ENCODE data around the gene SNTB2. TPM values are rescaled to one million over a fixed set of nuclear protein-coding genes. Genes with fewer than 3 reads are reported as not detected.

Gene SNTB2
- total and polyA plus RNA-seq, 2 of the 13 experiments (the other 11 are each of a cell fraction or from before 2014, with no cell fraction given), result 11.5 to 19.2 TPM

DNA sequence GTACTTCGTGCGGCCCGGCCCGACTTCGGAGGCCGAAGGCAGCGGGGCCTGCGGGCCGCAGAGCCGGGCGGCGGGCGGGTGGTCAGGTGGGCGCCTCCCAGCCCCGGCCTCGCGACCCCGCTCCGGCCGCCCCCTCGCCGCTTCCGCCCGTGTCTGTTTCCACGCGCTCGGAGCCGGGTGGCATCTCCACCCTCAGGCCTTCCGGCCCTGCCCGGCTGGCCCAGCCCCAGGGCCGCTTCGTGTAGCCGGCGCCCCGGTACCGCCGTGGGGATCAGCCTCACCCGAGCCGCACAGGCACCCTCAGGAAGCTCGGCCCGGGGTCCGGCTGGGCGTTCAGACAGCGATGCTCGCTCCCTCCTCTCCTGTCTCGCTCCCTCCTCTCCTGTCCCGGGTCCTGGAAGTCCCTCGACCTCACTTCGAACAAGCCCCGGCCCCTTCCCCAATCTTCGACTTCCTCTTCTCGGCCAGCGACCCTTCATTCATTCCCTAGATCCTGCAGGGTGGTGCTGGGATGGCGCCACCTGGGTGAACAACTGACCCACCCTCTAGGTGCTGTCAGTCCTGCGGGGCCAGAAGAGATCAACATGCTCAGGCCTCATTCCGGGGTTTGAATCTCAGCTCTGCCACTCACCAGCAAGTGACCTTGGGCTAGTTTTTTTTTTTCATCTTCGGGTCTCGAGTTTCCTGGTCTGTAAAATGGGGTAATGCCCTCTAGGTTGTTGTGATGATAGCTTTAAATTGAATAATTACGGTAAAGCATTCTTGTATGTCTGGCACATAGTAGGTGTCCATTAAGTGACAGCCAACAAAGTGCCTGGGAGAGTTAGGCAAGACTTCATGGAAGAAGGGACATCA lies 124.8 kb downstream of the SNTB2 start (continued):
- TF ChIP-seq ZNF34 (CRISPR knock-in tag; IDR thresholded peaks at IDR 0.05; ENCODE audit: borderline replicate concordance), result peak; percentile 83; the same call in 1 of the 2 replicates
- no peak for TF ChIP-seq AFF4 (CRISPR knock-in tag; IDR thresholded peaks at IDR 0.05)
- TF ChIP-seq SMARCE1 (IDR thresholded peaks at IDR 0.05; ENCODE audit: borderline replicate concordance), result no peak
- peak; percentile 37 for TF ChIP-seq ZSCAN31 (CRISPR knock-in tag; IDR thresholded peaks at IDR 0.05; ENCODE audit: low read depth)
- no peak for TF ChIP-seq NPAS2 (CRISPR knock-in tag; IDR thresholded peaks at IDR 0.05; ENCODE audit: borderline replicate concordance)
- TF ChIP-seq REPIN1 (CRISPR knock-in tag; IDR thresholded peaks at IDR 0.05; ENCODE audit: borderline replicate concordance, low read depth), result 0 out of 2 replicates have a peak, but pooled peaks have one; percentile 22
- TF ChIP-seq STAG1 (CRISPR knock-in tag; IDR thresholded peaks at IDR 0.05), result peak; percentile 46
- TF ChIP-seq EEA1 (CRISPR knock-in tag; IDR thresholded peaks at IDR 0.05; ENCODE audit: borderline replicate concordance), result peak; percentile 63; the same call in 1 of the 2 replicates
- TF ChIP-seq, protein P1, sequence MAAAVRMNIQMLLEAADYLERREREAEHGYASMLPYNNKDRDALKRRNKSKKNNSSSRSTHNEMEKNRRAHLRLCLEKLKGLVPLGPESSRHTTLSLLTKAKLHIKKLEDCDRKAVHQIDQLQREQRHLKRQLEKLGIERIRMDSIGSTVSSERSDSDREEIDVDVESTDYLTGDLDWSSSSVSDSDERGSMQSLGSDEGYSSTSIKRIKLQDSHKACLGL (CRISPR knock-in tag; IDR thresholded peaks at IDR 0.05), result peak; percentile 85; the same call in 1 of the 2 replicates
- TF ChIP-seq ZBTB7A (CRISPR knock-in tag; IDR thresholded peaks at IDR 0.05), result peak; percentile 78
- no peak for TF ChIP-seq PRMT3 (CRISPR knock-in tag; IDR thresholded peaks at IDR 0.05; ENCODE audit: borderline replicate concordance, low read depth)
- no peak for TF ChIP-seq MAFG (CRISPR knock-in tag; IDR thresholded peaks at IDR 0.05)
- TF ChIP-seq MIER3 (CRISPR knock-in tag; IDR thresholded peaks at IDR 0.05; ENCODE audit: borderline replicate concordance), result no peak
- TF ChIP-seq IKZF4 (CRISPR knock-in tag; IDR thresholded peaks at IDR 0.05; ENCODE audit: borderline replicate concordance, low read depth, not compliant biosample characterization), result no peak
- TF ChIP-seq ZSCAN20 (CRISPR knock-in tag; IDR thresholded peaks at IDR 0.05; ENCODE audit: borderline replicate concordance), result peak; percentile 78; the same call in 1 of the 2 replicates
- TF ChIP-seq ZNF512 (CRISPR knock-in tag; IDR thresholded peaks at IDR 0.05), result peak; percentile 24; the same call in 1 of the 2 replicates
- TF ChIP-seq, protein P2, sequence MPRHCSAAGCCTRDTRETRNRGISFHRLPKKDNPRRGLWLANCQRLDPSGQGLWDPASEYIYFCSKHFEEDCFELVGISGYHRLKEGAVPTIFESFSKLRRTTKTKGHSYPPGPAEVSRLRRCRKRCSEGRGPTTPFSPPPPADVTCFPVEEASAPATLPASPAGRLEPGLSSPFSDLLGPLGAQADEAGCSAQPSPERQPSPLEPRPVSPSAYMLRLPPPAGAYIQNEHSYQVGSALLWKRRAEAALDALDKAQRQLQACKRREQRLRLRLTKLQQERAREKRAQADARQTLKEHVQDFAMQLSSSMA (CRISPR knock-in tag; IDR thresholded peaks at IDR 0.05), result peak; percentile 43
- TF ChIP-seq ZFYVE20 (CRISPR knock-in tag; IDR thresholded peaks at IDR 0.05; ENCODE audit: borderline replicate concordance, low read depth), result 0 out of 2 replicates have a peak, but pooled peaks have one; percentile 7
- no peak for TF ChIP-seq ZNF75D (CRISPR knock-in tag; IDR thresholded peaks at IDR 0.05; ENCODE audit: borderline replicate concordance)
- no peak for TF ChIP-seq NR2F6 (IDR thresholded peaks at IDR 0.05)
- TF ChIP-seq NR2F6 (CRISPR knock-in tag; IDR thresholded peaks at IDR 0.05), result no peak
- TF ChIP-seq GLI4 (CRISPR knock-in tag; IDR thresholded peaks at IDR 0.05; ENCODE audit: borderline replicate concordance), result peak; percentile 62; the same call in 1 of the 2 replicates
